H1 (cell line): ENCODE measurements around the gene GAPT. TPM values are rescaled to one million over a fixed set of nuclear protein-coding genes. Genes with fewer than 3 reads are reported as not detected.

Experiments
- ATF3 ChIP-seq: IDR thresholded peaks from 2 replicates; pipeline ENCODE4 v1.6.1; 2011; ENCODE audit warnings: low read depth, mild to moderate bottlenecking, low read length; ENCODE audit not compliant: insufficient read depth
- CHD2 ChIP-seq: IDR thresholded peaks from 2 replicates; pipeline ENCODE4 v1.6.1; 2012; ENCODE audit warnings: low read length, improper control_type of control experiment
- CTCF ChIP-seq, 3 experiments: IDR thresholded peaks; 1 replicate in 2 of 3; 2 replicates in 1 of 3; pipeline versions ENCODE4 v1.5.1 to v1.6.1; 2011; ENCODE audit warnings: low read length in 3 of 3, mild to moderate bottlenecking in 3 of 3, inconsistent platforms in 2 of 3, low read depth in 1 of 3, moderate library complexity in 1 of 3; ENCODE audit not compliant: insufficient read depth in 1 of 3; ENCODE audit errors: control extremely low read depth in 1 of 3
- FOSL1 ChIP-seq: IDR thresholded peaks from 2 replicates; pipeline ENCODE4 v1.6.1; 2011; ENCODE audit warnings: mild to moderate bottlenecking, low read depth, low read length, moderate library complexity; ENCODE audit not compliant: insufficient read depth
- GABPA ChIP-seq: IDR thresholded peaks from 2 replicates; pipeline ENCODE4 v1.6.1; 2011; ENCODE audit warnings: mild to moderate bottlenecking, low read length, moderate library complexity, borderline replicate concordance; ENCODE audit not compliant: insufficient read depth
- JUND ChIP-seq: IDR thresholded peaks from 2 replicates; pipeline ENCODE4 v1.6.1; 2011; ENCODE audit warnings: mild to moderate bottlenecking, improper control_type of control experiment, low read length
- RBBP5 ChIP-seq: IDR thresholded peaks from 2 replicates; pipeline ENCODE4 v1.7.1; 2012; ENCODE audit warnings: low read depth, mild to moderate bottlenecking, inconsistent platforms, low read length, moderate library complexity, borderline replicate concordance
- TAF1 ChIP-seq: IDR thresholded peaks from 2 replicates; pipeline ENCODE4 v1.6.1; 2011; ENCODE audit warnings: mild to moderate bottlenecking, low read depth, low read length
- polyA plus RNA-seq, 7 experiments: library from polyadenylated mRNA; depleted of rRNA in 3 of 7; stranded (reverse) in 5 of 7; unstranded in 2 of 7; fragments of >200 nt in 5 of 7; fragments of 200-250 nt in 2 of 7; gene quantifications; 1 replicate in 5 of 7; 2 replicates in 1 of 7; 4 replicates in 1 of 7; pipeline versions ENCODE4 v1.2.1 to v1.2.3, GENCODE V29; 2011 to 2013; ENCODE audit warnings: missing spikeins in 2 of 7, mixed read lengths in 2 of 7
- total RNA-seq: library from RNA; stranded (reverse); fragmentation: NEBNext Ultra II Directional; extraction: Animal tissue kit (Norgen Biotek cat#: 25700); gene quantifications from 2 replicates; pipeline ENCODE4 v1.2.1, GENCODE V29; 2021
- TF ChIP-seq, protein P1 (sequence below): IDR thresholded peaks from 2 replicates; pipeline ENCODE4 v1.6.1; 2012; ENCODE audit warnings: inconsistent platforms

The GAPT gene
- total and polyA plus RNA-seq, 2 of the 8 experiments (the other 6 are each of a cell fraction or from before 2014, with no cell fraction given): not detected

DNA sequence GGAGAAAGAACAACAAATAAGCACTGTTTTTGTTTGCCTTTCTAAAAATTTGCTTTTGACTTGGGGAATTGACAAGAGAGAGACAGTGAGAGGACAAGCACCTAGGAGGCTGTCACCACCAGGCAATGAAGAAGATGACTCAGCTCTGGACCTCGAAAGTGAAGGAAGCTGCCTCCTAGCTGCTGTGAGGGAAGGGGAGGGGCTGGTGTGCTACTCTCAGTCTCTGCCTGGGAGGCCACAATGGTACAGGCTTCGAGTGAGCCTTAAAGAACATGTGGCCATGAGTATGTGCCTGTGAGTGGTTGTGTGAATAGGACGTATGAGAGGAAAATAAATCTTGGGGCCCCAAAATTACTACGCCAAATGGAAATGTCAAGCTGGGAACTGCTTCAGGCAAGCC, 24.3 kb upstream of the GAPT start (continued):
- TF ChIP-seq CTCF (IDR thresholded peaks at IDR 0.05; ENCODE audit: control extremely low read depth in 1 of 3, insufficient read depth in 1 of 3, low read depth in 1 of 3, low read length in 3 of 3) (no peak), CHD2 (no peak), RBBP5 (no peak), TAF1 (no peak), GABPA (no peak), ATF3 (no peak), FOSL1 (no peak), JUND (no peak)
- TF ChIP-seq, protein P1, sequence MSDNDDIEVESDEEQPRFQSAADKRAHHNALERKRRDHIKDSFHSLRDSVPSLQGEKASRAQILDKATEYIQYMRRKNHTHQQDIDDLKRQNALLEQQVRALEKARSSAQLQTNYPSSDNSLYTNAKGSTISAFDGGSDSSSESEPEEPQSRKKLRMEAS: peak; percentile 97
